ENCODE measurements around the gene MALRD1. TPM values are rescaled to one million over a fixed set of nuclear protein-coding genes. Genes with fewer than 3 reads are reported as not detected.

The MALRD1 gene
- total RNA-seq, 1 experiment from 2014 or later, result 0.86 TPM

DNA sequence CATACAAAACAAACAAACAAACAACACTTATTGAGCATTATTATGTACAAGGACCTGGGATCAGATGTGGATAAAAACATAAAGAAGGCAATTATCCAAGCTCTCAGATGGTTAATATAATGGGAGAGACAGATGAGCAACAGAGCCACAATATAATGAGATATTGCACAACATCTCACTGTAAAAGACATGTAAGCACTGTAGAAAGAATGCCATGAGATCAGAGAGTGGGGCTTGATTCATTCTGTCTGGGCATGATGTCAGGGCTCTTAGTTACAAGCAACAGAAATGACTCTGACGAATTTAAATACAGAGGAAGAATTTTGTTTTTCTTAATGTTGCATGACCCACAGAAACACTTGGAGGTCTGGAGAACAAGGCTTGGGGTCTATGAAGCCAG lies 602.9 kb downstream of the MALRD1 start:
- no peak for TF ChIP-seq EZH2 (IDR thresholded peaks at IDR 0.05; ENCODE audit: borderline replicate concordance, low read depth, low read length, poor library complexity, severe bottlenecking)
- TF ChIP-seq, protein P1, sequence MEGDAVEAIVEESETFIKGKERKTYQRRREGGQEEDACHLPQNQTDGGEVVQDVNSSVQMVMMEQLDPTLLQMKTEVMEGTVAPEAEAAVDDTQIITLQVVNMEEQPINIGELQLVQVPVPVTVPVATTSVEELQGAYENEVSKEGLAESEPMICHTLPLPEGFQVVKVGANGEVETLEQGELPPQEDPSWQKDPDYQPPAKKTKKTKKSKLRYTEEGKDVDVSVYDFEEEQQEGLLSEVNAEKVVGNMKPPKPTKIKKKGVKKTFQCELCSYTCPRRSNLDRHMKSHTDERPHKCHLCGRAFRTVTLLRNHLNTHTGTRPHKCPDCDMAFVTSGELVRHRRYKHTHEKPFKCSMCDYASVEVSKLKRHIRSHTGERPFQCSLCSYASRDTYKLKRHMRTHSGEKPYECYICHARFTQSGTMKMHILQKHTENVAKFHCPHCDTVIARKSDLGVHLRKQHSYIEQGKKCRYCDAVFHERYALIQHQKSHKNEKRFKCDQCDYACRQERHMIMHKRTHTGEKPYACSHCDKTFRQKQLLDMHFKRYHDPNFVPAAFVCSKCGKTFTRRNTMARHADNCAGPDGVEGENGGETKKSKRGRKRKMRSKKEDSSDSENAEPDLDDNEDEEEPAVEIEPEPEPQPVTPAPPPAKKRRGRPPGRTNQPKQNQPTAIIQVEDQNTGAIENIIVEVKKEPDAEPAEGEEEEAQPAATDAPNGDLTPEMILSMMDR (conservative IDR thresholded peaks at IDR 0.05; ENCODE audit: low read depth, low read length), result no peak
- no peak for DNase-seq (ENCODE audit: low spot score)
- ChIA-PET POLR2A (ENCODE audit: low non-redundant PET) (no interaction called here), CTCF (no interaction called here)
- Histone ChIP-seq H3K4me1 (ENCODE audit: insufficient read depth, low read length, poor library complexity, severe bottlenecking) (no peaks in the 10 kb centered on the region), H3K27ac (ENCODE audit: low read depth, low read length, poor library complexity, severe bottlenecking) (no peak overlapping the region), H3K36me3 (ENCODE audit: insufficient read depth, low read length, poor library complexity, severe bottlenecking) (no peaks in the 10 kb centered on the region), H3K4me3 (ENCODE audit: low read depth, low read length, poor library complexity, severe bottlenecking) (no peak overlapping the region), H3K27me3 (replicated peaks; ENCODE audit: insufficient read depth, low read depth, low read length, poor library complexity) (no peaks in the 10 kb centered on the region), H3K9me3 (ENCODE audit: low read depth, low read length, poor library complexity, severe bottlenecking) (no peaks in the 10 kb centered on the region)
- no TSS peak for BruUV-seq (replicated peaks)
- intact Hi-C loops (cut with micrococcal nuclease; ENCODE audit: unreplicated experiment), result no loop called here

DNA sequence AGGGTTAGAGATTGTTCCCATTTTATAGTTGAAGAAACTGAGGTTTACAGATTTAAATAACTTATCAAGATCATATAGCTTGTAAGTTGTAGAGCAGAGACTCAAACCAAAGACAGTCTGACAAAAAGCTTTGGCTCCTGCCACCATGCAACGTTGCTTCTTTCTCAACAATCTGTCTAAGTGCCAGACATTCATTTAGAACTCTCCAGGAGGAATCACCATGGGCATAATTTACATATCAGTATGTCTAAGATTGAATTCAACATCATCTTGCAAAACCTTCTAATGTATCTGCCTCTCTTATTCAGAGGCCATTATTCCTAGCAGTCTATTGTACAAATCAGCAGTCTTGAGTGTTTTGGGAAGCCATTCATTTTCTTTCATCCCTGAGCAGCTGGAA lies 604.1 kb downstream of the MALRD1 start:
- no peaks in the 10 kb centered on the region for H3K36me3 ChIP-seq (ENCODE audit: insufficient read depth, low read length, poor library complexity, severe bottlenecking)
- H3K4me1 ChIP-seq (ENCODE audit: insufficient read depth, low read length, poor library complexity, severe bottlenecking), result no peaks in the 10 kb centered on the region
- no TSS peak for BruUV-seq (replicated peaks)
- no peaks in the 10 kb centered on the region for H3K27me3 ChIP-seq (replicated peaks; ENCODE audit: insufficient read depth, low read depth, low read length, poor library complexity)
- TF ChIP-seq, protein P1 (conservative IDR thresholded peaks at IDR 0.05; ENCODE audit: low read depth, low read length), result no peak
- TF ChIP-seq EZH2 (IDR thresholded peaks at IDR 0.05; ENCODE audit: borderline replicate concordance, low read depth, low read length, poor library complexity, severe bottlenecking), result no peak
- H3K4me3 ChIP-seq (ENCODE audit: low read depth, low read length, poor library complexity, severe bottlenecking), result no peak overlapping the region
- H3K27ac ChIP-seq (ENCODE audit: low read depth, low read length, poor library complexity, severe bottlenecking), result no peak overlapping the region
- ChIA-PET CTCF (no interaction called here), POLR2A (ENCODE audit: low non-redundant PET) (no interaction called here)
- no peak for DNase-seq (ENCODE audit: low spot score)
- intact Hi-C loops (cut with micrococcal nuclease; ENCODE audit: unreplicated experiment), result no loop called here
- no peaks in the 10 kb centered on the region for H3K9me3 ChIP-seq (ENCODE audit: low read depth, low read length, poor library complexity, severe bottlenecking)

DNA sequence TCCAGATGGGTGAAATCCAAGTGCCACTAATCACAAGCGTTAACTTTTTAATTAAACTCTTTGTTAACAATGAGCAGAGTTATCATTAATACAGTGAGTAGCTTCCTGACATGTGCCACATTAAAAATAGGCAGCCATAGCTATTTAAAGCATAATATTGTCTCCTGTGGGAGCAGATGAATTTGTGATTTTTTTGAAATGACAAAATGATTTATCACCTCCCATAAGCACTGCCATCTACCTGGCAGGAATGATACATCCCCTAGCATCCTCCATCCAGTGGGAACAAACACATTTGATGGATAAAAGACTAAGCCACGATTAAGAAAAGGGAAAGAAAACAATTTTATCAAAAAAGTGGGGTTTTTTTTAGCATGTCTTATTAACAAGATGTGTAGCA lies 605.3 kb downstream of the MALRD1 start:
- intact Hi-C loops (cut with micrococcal nuclease; ENCODE audit: unreplicated experiment), result no loop called here
- Histone ChIP-seq H3K9me3 (ENCODE audit: low read depth, low read length, poor library complexity, severe bottlenecking) (no peaks in the 10 kb centered on the region), H3K27ac (ENCODE audit: low read depth, low read length, poor library complexity, severe bottlenecking) (no peak overlapping the region), H3K27me3 (replicated peaks; ENCODE audit: insufficient read depth, low read depth, low read length, poor library complexity) (no peaks in the 10 kb centered on the region), H3K4me1 (ENCODE audit: insufficient read depth, low read length, poor library complexity, severe bottlenecking) (no peaks in the 10 kb centered on the region), H3K4me3 (ENCODE audit: low read depth, low read length, poor library complexity, severe bottlenecking) (no peak overlapping the region), H3K36me3 (ENCODE audit: insufficient read depth, low read length, poor library complexity, severe bottlenecking) (no peaks in the 10 kb centered on the region)
- DNase-seq (ENCODE audit: low spot score), result no peak
- CTCF ChIA-PET, result no interaction called here
- POLR2A ChIA-PET (ENCODE audit: low non-redundant PET), result no interaction called here
- TF ChIP-seq EZH2 (IDR thresholded peaks at IDR 0.05; ENCODE audit: borderline replicate concordance, low read depth, low read length, poor library complexity, severe bottlenecking), result no peak
- TF ChIP-seq, protein P1 (conservative IDR thresholded peaks at IDR 0.05; ENCODE audit: low read depth, low read length), result no peak
- BruUV-seq (replicated peaks), result no TSS peak

Data from A673 (cell line).